ENCODE data around the gene CDK5R1. TPM values are rescaled to one million over a fixed set of nuclear protein-coding genes. Genes with fewer than 3 reads are reported as not detected.

Gene CDK5R1
- total and polyA plus RNA-seq, 2 experiments from 2014 or later: 0.63 to 1.2 TPM

DNA sequence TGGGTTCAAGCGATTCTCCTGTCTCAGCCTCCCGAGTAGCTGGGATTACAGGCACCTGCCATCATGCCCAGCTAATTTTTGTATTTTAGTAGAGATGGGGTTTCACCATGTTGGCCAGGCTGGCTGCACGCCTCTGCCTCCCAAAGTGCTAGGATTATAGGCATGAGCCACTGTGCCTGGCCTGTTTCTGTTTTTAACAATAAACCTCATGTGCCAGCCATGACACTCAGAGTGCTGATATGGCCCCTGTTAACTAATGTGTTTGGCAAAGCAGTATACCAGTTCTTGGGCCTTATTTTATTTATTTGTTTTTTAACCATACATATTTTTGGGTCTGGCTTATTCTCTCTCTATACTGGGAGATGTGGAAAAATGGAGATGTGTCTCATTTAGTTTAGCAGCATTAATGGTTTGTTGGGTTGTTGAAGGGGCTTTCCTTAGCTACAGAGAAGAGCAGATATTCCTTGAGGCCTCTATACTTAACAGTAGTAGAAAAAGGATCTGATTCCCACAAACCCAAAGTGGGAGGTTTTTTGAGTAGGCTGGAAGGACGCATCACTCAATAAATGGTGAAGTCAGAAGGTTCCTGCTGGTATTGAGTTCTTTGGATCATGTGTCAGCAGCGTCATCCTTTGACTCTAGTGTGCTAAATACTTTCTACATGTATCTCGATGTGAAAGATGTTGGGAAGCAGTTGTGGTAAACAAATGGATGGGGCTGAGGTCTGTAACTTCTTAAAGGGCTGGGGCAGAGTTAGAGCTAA lies 16.2 kb upstream of the CDK5R1 start:
- Histone ChIP-seq H3K79me2 (ENCODE audit: insufficient read depth) (peaks cover 54% of the 10 kb centered on the region), H3K4me1 (ENCODE audit: insufficient read depth) (no peaks in the 10 kb centered on the region), H2AFZ (no peak overlapping the region), H3K4me3 (no peak overlapping the region), H3F3A (ENCODE audit: insufficient read depth) (no peaks in the 10 kb centered on the region), H3K36me3 (ENCODE audit: low read depth) (peaks cover 74% of the 10 kb centered on the region), H3K27me3 (replicated peaks; ENCODE audit: insufficient read depth) (no peaks in the 10 kb centered on the region), H3K9me3 (ENCODE audit: low read depth) (no peaks in the 10 kb centered on the region), H3K9ac (no peak overlapping the region), H3K27ac (no peak overlapping the region), H3K9me2 (ENCODE audit: insufficient read depth) (no peaks in the 10 kb centered on the region), H3K4me2 (ENCODE audit: unreplicated experiment) (no peak overlapping the region), H4K20me1 (ENCODE audit: insufficient read depth) (peaks cover 6% of the 10 kb centered on the region; the same call in 1 of the 2 replicates)
- no peak for DNase-seq
- 84% methylated on average over 6 of the region's 6 CpGs for WGBS, 2 experiments (ENCODE audit: low coverage in 1 of 2, low lambda C conversion rate in 2 of 2, missing lambda C conversion rate in 2 of 2)
- in situ Hi-C loops (cut with MboI): no loop called here
- TF ChIP-seq EZH2 (IDR thresholded peaks at IDR 0.05; ENCODE audit: insufficient read depth, poor library complexity, severe bottlenecking): no peak
- no peak for TF ChIP-seq EZH2phosphoT487 (IDR thresholded peaks at IDR 0.05; ENCODE audit: insufficient read depth, low read depth)

- H3K27ac ChIP-seq: no peak overlapping the region
- no peaks in the 10 kb centered on the region for H3K9me3 ChIP-seq (ENCODE audit: low read depth)
- peaks cover 6% of the 10 kb centered on the region; the same call in 1 of the 2 replicates for H4K20me1 ChIP-seq (ENCODE audit: insufficient read depth)
- H3K9ac ChIP-seq: no peak overlapping the region
- no peak for DNase-seq
- H3K79me2 ChIP-seq (ENCODE audit: insufficient read depth): peaks cover 45% of the 10 kb centered on the region
- no peaks in the 10 kb centered on the region for H3K27me3 ChIP-seq (replicated peaks; ENCODE audit: insufficient read depth)
- H3K4me3 ChIP-seq: no peak overlapping the region
- 86 to 90% methylated on average over 4 of the region's 4 CpGs for WGBS, 2 experiments (ENCODE audit: low coverage in 1 of 2, low lambda C conversion rate in 2 of 2, missing lambda C conversion rate in 2 of 2)
- in situ Hi-C loops (cut with MboI): no loop called here
- no peaks in the 10 kb centered on the region for H3K9me2 ChIP-seq (ENCODE audit: insufficient read depth)
- H3F3A ChIP-seq (ENCODE audit: insufficient read depth): no peaks in the 10 kb centered on the region
- no peak overlapping the region for H2AFZ ChIP-seq
- no peaks in the 10 kb centered on the region for H3K4me1 ChIP-seq (ENCODE audit: insufficient read depth)
- no peak for TF ChIP-seq EZH2 (IDR thresholded peaks at IDR 0.05; ENCODE audit: insufficient read depth, poor library complexity, severe bottlenecking)
- no peak for TF ChIP-seq EZH2phosphoT487 (IDR thresholded peaks at IDR 0.05; ENCODE audit: insufficient read depth, low read depth)
- H3K36me3 ChIP-seq (ENCODE audit: low read depth): peaks cover 79% of the 10 kb centered on the region
- no peak overlapping the region for H3K4me2 ChIP-seq (ENCODE audit: unreplicated experiment)
Observed at GRCh38 chr17:32471652-32472051, 15.1 kb upstream of the CDK5R1 start.

GRCh38 chr17:32475258-32475657 lies 11.5 kb upstream of the CDK5R1 start:
- WGBS, 2 experiments (ENCODE audit: low coverage in 1 of 2, low lambda C conversion rate in 2 of 2, missing lambda C conversion rate in 2 of 2): 87% methylated on average over 3 of the region's 3 CpGs
- no peaks in the 10 kb centered on the region for H4K20me1 ChIP-seq (ENCODE audit: insufficient read depth)
- H3K79me2 ChIP-seq (ENCODE audit: insufficient read depth): peaks cover 21% of the 10 kb centered on the region
- in situ Hi-C loops (cut with MboI): no loop called here
- H3K4me3 ChIP-seq: no peak overlapping the region
- H3K9ac ChIP-seq: no peak overlapping the region
- H3K4me2 ChIP-seq (ENCODE audit: unreplicated experiment): no peak overlapping the region
- no peaks in the 10 kb centered on the region for H3K4me1 ChIP-seq (ENCODE audit: insufficient read depth)
- TF ChIP-seq EZH2phosphoT487 (IDR thresholded peaks at IDR 0.05; ENCODE audit: insufficient read depth, low read depth) (no peak), EZH2 (IDR thresholded peaks at IDR 0.05; ENCODE audit: insufficient read depth, poor library complexity, severe bottlenecking) (no peak)
- no peak for DNase-seq
- peaks cover 81% of the 10 kb centered on the region for H3K36me3 ChIP-seq (ENCODE audit: low read depth)
- no peak overlapping the region for H3K27ac ChIP-seq
- H2AFZ ChIP-seq: no peak overlapping the region
- no peaks in the 10 kb centered on the region for H3K9me2 ChIP-seq (ENCODE audit: insufficient read depth)
- no peaks in the 10 kb centered on the region for H3K9me3 ChIP-seq (ENCODE audit: low read depth)
- H3F3A ChIP-seq (ENCODE audit: insufficient read depth): peaks cover 2% of the 10 kb centered on the region; the same call in 1 of the 2 replicates
- no peaks in the 10 kb centered on the region for H3K27me3 ChIP-seq (replicated peaks; ENCODE audit: insufficient read depth)

DNA sequence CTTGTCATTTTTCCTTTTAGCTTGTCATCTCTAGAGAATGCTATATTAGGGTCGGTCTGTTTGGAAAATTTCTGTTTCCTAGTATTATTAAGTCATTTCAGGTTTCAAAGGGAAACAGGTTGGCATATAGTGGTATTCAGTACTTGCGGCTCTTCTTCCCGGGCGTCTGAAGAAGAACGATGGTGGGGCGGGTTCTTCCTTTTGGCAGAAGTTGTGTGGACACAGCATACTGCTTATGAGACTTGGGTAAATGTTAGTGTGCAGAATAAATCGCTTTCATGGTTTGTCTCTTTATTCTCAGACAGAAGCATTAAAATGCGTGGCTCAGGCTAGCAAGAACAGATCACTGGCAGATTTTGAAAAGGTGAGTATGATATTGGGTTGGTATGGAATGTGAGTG lies 9.6 kb upstream of the CDK5R1 start:
- H3K9me2 ChIP-seq (ENCODE audit: insufficient read depth): no peaks in the 10 kb centered on the region
- no peak overlapping the region for H3K4me3 ChIP-seq
- no peaks in the 10 kb centered on the region for H4K20me1 ChIP-seq (ENCODE audit: insufficient read depth)
- H2AFZ ChIP-seq: no peak overlapping the region
- H3K9me3 ChIP-seq (ENCODE audit: low read depth): no peaks in the 10 kb centered on the region
- no peak overlapping the region for H3K9ac ChIP-seq
- H3K4me1 ChIP-seq (ENCODE audit: insufficient read depth): no peaks in the 10 kb centered on the region
- H3K27me3 ChIP-seq (replicated peaks; ENCODE audit: insufficient read depth): no peaks in the 10 kb centered on the region
- no peak for TF ChIP-seq EZH2phosphoT487 (IDR thresholded peaks at IDR 0.05; ENCODE audit: insufficient read depth, low read depth)
- no peak for TF ChIP-seq EZH2 (IDR thresholded peaks at IDR 0.05; ENCODE audit: insufficient read depth, poor library complexity, severe bottlenecking)
- H3K79me2 ChIP-seq (ENCODE audit: insufficient read depth): peaks cover 1% of the 10 kb centered on the region; the same call in 1 of the 2 replicates
- peaks cover 10% of the 10 kb centered on the region for H3F3A ChIP-seq (ENCODE audit: insufficient read depth)
- in situ Hi-C loops (cut with MboI): no loop called here
- WGBS, 2 experiments (ENCODE audit: low coverage in 1 of 2, low lambda C conversion rate in 2 of 2, missing lambda C conversion rate in 2 of 2): 97 to 98% methylated on average over 8 of the region's 8 CpGs
- no peak overlapping the region for H3K27ac ChIP-seq
- peaks cover 75% of the 10 kb centered on the region for H3K36me3 ChIP-seq (ENCODE audit: low read depth)
- no peak overlapping the region for H3K4me2 ChIP-seq (ENCODE audit: unreplicated experiment)
- DNase-seq: no peak
